H1 (cell line): Measurements from ENCODE around the gene PLD6. TPM values are rescaled to one million over a fixed set of nuclear protein-coding genes. Genes with fewer than 3 reads are reported as not detected.

Experiments used
- CTCF ChIA-PET: fragments of 300-600 bp; sonication (Branson Sonifier 250); formaldehyde crosslinking; loops from one replicate; lab custom pipeline; 2021; ENCODE audit not compliant: partially characterized antibody; lab: Charles Lee
- POLR2A ChIA-PET: fragments of 300-600 bp; sonication (Branson Sonifier 250); formaldehyde crosslinking; loops from one replicate; lab custom pipeline; 2021; ENCODE audit warnings: inconsistent platforms; ENCODE audit not compliant: partially characterized antibody; lab: Charles Lee
- DNase-seq, 2 experiments: peaks; one replicate each; pipeline versions ENCODE4 v3.0.0 to v3.0.0-alpha.2; 2010 to 2022; ENCODE audit warnings: low spot score in 2 of 2, low read depth in 1 of 2, mixed read lengths in 1 of 2
- FAIRE-seq: peaks from 2 replicates; lab custom pipeline; 2011; peaks lifted over from hg19 to GRCh38; lab: Jason Lieb, UNC
- H2AFZ ChIP-seq: 2 replicates; pipeline ENCODE4 v1.8.1; 2012; ENCODE audit warnings: low read length, inconsistent platforms
- H2AK5ac ChIP-seq: 2 replicates; pipeline ENCODE4 v1.6.1; 2013; ENCODE audit warnings: low read depth, low read length
- H2BK120ac ChIP-seq: replicated peaks from 2 replicates; pipeline ENCODE3; 2013; ENCODE audit warnings: low read depth, low read length, inconsistent platforms
- H2BK12ac ChIP-seq: 2 replicates; pipeline ENCODE4 v1.6.1; 2013; ENCODE audit warnings: low read depth, low read length
- H2BK15ac ChIP-seq: 2 replicates; pipeline ENCODE4 v1.6.1; 2013; ENCODE audit warnings: low read length
- H2BK20ac ChIP-seq: 2 replicates; pipeline ENCODE4 v1.6.1; 2013; ENCODE audit warnings: low read length
- H2BK5ac ChIP-seq: 2 replicates; pipeline ENCODE4 v1.6.1; 2013; ENCODE audit warnings: low read depth, low read length
- H3K14ac ChIP-seq: 2 replicates; pipeline ENCODE4 v1.6.1; 2013; ENCODE audit warnings: inconsistent platforms; ENCODE audit not compliant: insufficient read length
- H3K18ac ChIP-seq: 2 replicates; pipeline ENCODE4 v1.6.1; 2013; ENCODE audit warnings: low read length; ENCODE audit errors: extremely low read depth
- H3K23ac ChIP-seq: 2 replicates; pipeline ENCODE4 v1.6.1; 2013; ENCODE audit warnings: inconsistent platforms; ENCODE audit not compliant: insufficient read length
- H3K23me2 ChIP-seq: 2 replicates; pipeline ENCODE4 v1.6.1; 2013; ENCODE audit warnings: low read depth, low read length
- H3K27ac ChIP-seq: 2 replicates; pipeline ENCODE4 v1.6.1; 2011; ENCODE audit warnings: low read depth, low read length, inconsistent platforms
- H3K27me3 ChIP-seq, 4 experiments: replicated peaks in 1 of 4; 1 replicate in 1 of 4; 2 replicates in 3 of 4; pipeline versions ENCODE4 v1.6.1 to v1.8.1; 2011 to 2013; ENCODE audit warnings: low read length in 3 of 4, mild to moderate bottlenecking in 3 of 4, inconsistent platforms in 2 of 4, mixed read lengths in 2 of 4, moderate library complexity in 1 of 4; ENCODE audit not compliant: control insufficient read depth in 3 of 4, insufficient read depth in 3 of 4; ENCODE audit errors: extremely low read depth in 1 of 4
- H3K36me3 ChIP-seq, 4 experiments: 2 replicates each; pipeline versions ENCODE4 v1.6.1 to v1.8.1; 2011 to 2013; ENCODE audit warnings: mild to moderate bottlenecking in 4 of 4, low read length in 3 of 4, moderate library complexity in 2 of 4, control low read depth in 1 of 4, inconsistent platforms in 1 of 4; ENCODE audit not compliant: insufficient read depth in 4 of 4, control insufficient read depth in 2 of 4
- H3K4ac ChIP-seq: replicated peaks from 2 replicates; pipeline ENCODE3; 2013; ENCODE audit warnings: low read length, low read depth, mixed read lengths, inconsistent platforms; ENCODE audit not compliant: insufficient read length
- H3K4me1 ChIP-seq, 4 experiments: replicated peaks in 1 of 4; 1 replicate in 1 of 4; 2 replicates in 3 of 4; pipeline versions ENCODE4 v1.6.1 to v1.8.1; 2011 to 2013; ENCODE audit warnings: low read length in 3 of 4, inconsistent platforms in 2 of 4, mixed read lengths in 1 of 4; ENCODE audit not compliant: insufficient read depth in 4 of 4, control insufficient read depth in 3 of 4
- H3K4me2 ChIP-seq, 2 experiments: 2 replicates each; pipeline versions ENCODE4 v1.6.1 to v1.8.1; 2011 to 2013; ENCODE audit warnings: low read depth in 2 of 2, low read length in 2 of 2, control low read depth in 1 of 2, inconsistent platforms in 1 of 2, mild to moderate bottlenecking in 1 of 2; ENCODE audit not compliant: insufficient read depth in 1 of 2
- H3K4me3 ChIP-seq, 4 experiments: fragments of 200-600, 300-600 bp in 1 of 4; sonication (generic), shearing (Covaris generic), sonication (Bioruptor Twin) in 1 of 4; 2 replicates each; pipeline versions ENCODE4 v1.5.1 to v1.8.1; 2011 to 2016; ENCODE audit warnings: low read length in 4 of 4, low read depth in 3 of 4, control low read depth in 2 of 4, inconsistent platforms in 2 of 4, mild to moderate bottlenecking in 2 of 4, mixed read lengths in 1 of 4, moderate library complexity in 1 of 4; ENCODE audit not compliant: insufficient read depth in 2 of 4; ENCODE audit errors: extremely low read depth in 1 of 4
- H3K56ac ChIP-seq: replicated peaks from 2 replicates; pipeline ENCODE3; 2013; ENCODE audit warnings: low read depth, mild to moderate bottlenecking, mixed read lengths, low read length, inconsistent platforms; ENCODE audit not compliant: insufficient read length
- H3K79me1 ChIP-seq: 2 replicates; pipeline ENCODE4 v1.6.1; 2013; ENCODE audit warnings: low read depth, low read length, control low read depth
- H3K79me2 ChIP-seq, 2 experiments: 2 replicates each; pipeline versions ENCODE4 v1.6.1 to v1.8.1; 2012 to 2013; ENCODE audit warnings: low read length in 2 of 2, mild to moderate bottlenecking in 2 of 2, inconsistent platforms in 1 of 2; ENCODE audit not compliant: insufficient read depth in 2 of 2, control insufficient read depth in 1 of 2
- H3K9ac ChIP-seq, 4 experiments: replicated peaks in 1 of 4; 1 replicate in 1 of 4; 2 replicates in 3 of 4; pipeline versions ENCODE4 v1.6.1 to v1.8.1; 2011 to 2013; ENCODE audit warnings: low read depth in 3 of 4, low read length in 3 of 4, control low read depth in 2 of 4, mild to moderate bottlenecking in 2 of 4, moderate library complexity in 2 of 4, inconsistent platforms in 1 of 4; ENCODE audit errors: extremely low read depth in 1 of 4
- H3K9me3 ChIP-seq, 2 experiments: 2 replicates each; pipeline versions ENCODE4 v1.6.1 to v1.8.1; 2012 to 2013; ENCODE audit warnings: mild to moderate bottlenecking in 2 of 2, moderate library complexity in 2 of 2, control low read depth in 1 of 2, inconsistent platforms in 1 of 2, low read depth in 1 of 2, low read length in 1 of 2, mixed read lengths in 1 of 2; ENCODE audit not compliant: insufficient read depth in 2 of 2
- H4K20me1 ChIP-seq, 2 experiments: replicated peaks in 1 of 2; 2 replicates each; pipeline versions ENCODE3 to v1.8.1; 2011 to 2013; ENCODE audit warnings: inconsistent platforms in 2 of 2, low read length in 2 of 2, mild to moderate bottlenecking in 1 of 2; ENCODE audit not compliant: insufficient read depth in 2 of 2, control insufficient read depth in 1 of 2
- H4K5ac ChIP-seq: 2 replicates; pipeline ENCODE4 v1.6.1; 2013; ENCODE audit warnings: low read length, low read depth, mixed read lengths, inconsistent platforms; ENCODE audit not compliant: insufficient read length
- H4K8ac ChIP-seq: 2 replicates; pipeline ENCODE4 v1.8.0; 2013; ENCODE audit warnings: mild to moderate bottlenecking, moderate library complexity, low read length, inconsistent platforms; ENCODE audit not compliant: insufficient read depth; ENCODE audit errors: extremely low read depth
- H4K91ac ChIP-seq: replicated peaks from 2 replicates; pipeline ENCODE3; 2013; ENCODE audit warnings: low read length, mixed read lengths, inconsistent platforms; ENCODE audit not compliant: insufficient read length
- BACH1 ChIP-seq: IDR thresholded peaks from 2 replicates; pipeline ENCODE4 v1.6.1; 2012; ENCODE audit warnings: low read length, improper control_type of control experiment
- CEBPB ChIP-seq: IDR thresholded peaks from 2 replicates; pipeline ENCODE4 v1.6.1; 2012; ENCODE audit warnings: low read depth, low read length
- CHD1 ChIP-seq: IDR thresholded peaks from 2 replicates; pipeline ENCODE4 v1.6.1; 2012; ENCODE audit warnings: low read depth, low read length, improper control_type of control experiment
- EGR1 ChIP-seq: IDR thresholded peaks from 2 replicates; pipeline ENCODE4 v1.6.1; 2011; ENCODE audit warnings: low read depth, low read length, borderline replicate concordance
- EZH2 ChIP-seq: fragments of 200-600 bp; sonication (generic); IDR thresholded peaks from 2 replicates; pipeline ENCODE4 v1.7.1; 2012; ENCODE audit warnings: low read depth, mild to moderate bottlenecking, moderate library complexity, low read length, inconsistent platforms; ENCODE audit not compliant: severe bottlenecking
- GABPA ChIP-seq: IDR thresholded peaks from 2 replicates; pipeline ENCODE4 v1.6.1; 2011; ENCODE audit warnings: mild to moderate bottlenecking, low read length, moderate library complexity, borderline replicate concordance; ENCODE audit not compliant: insufficient read depth
- JUN ChIP-seq: IDR thresholded peaks from 2 replicates; pipeline ENCODE4 v1.6.1; 2011; ENCODE audit warnings: low read depth, mild to moderate bottlenecking, improper control_type of control experiment, low read length
- RBBP5 ChIP-seq: IDR thresholded peaks from 2 replicates; pipeline ENCODE4 v1.7.1; 2012; ENCODE audit warnings: low read depth, mild to moderate bottlenecking, inconsistent platforms, low read length, moderate library complexity, borderline replicate concordance
- RXRA ChIP-seq: IDR thresholded peaks from 2 replicates; pipeline ENCODE4 v1.6.1; 2011; ENCODE audit warnings: low read depth, mild to moderate bottlenecking, low read length, moderate library complexity; ENCODE audit not compliant: insufficient read depth
- SUZ12 ChIP-seq: fragments of 200-600 bp; sonication (generic); IDR thresholded peaks from 2 replicates; pipeline ENCODE4 v1.6.1; 2012; ENCODE audit warnings: mild to moderate bottlenecking, inconsistent platforms, low read length, moderate library complexity, mixed read lengths
- TAF1 ChIP-seq: IDR thresholded peaks from 2 replicates; pipeline ENCODE4 v1.6.1; 2011; ENCODE audit warnings: mild to moderate bottlenecking, low read depth, low read length
- WGBS, 2 experiments: shearing (Covaris generic) in 1 of 2; methylation state at CpG; one replicate each; pipeline versions ENCODE4 v1.1.6 to v1.1.7; 2013 to 2015; ENCODE audit warnings: low lambda C conversion rate in 2 of 2, mixed read lengths in 2 of 2, inconsistent platforms in 1 of 2, low coverage in 1 of 2, missing lambda C conversion rate in 1 of 2; ENCODE audit not compliant: insufficient replicate concordance in 2 of 2, insufficient coverage in 1 of 2, insufficient read length in 1 of 2; ENCODE audit errors: extremely low coverage in 1 of 2, missing lambda C conversion rate in 1 of 2; 5-methylcytosine and 5-hydroxymethylcytosine counted together
- polyA plus RNA-seq, 7 experiments: library from polyadenylated mRNA; depleted of rRNA in 3 of 7; stranded (reverse) in 5 of 7; unstranded in 2 of 7; fragments of >200 nt in 5 of 7; fragments of 200-250 nt in 2 of 7; gene quantifications; 1 replicate in 5 of 7; 2 replicates in 1 of 7; 4 replicates in 1 of 7; pipeline versions ENCODE4 v1.2.1 to v1.2.3, GENCODE V29; 2011 to 2013; ENCODE audit warnings: missing spikeins in 2 of 7, mixed read lengths in 2 of 7
- total RNA-seq: library from RNA; stranded (reverse); fragmentation: NEBNext Ultra II Directional; extraction: Animal tissue kit (Norgen Biotek cat#: 25700); gene quantifications from 2 replicates; pipeline ENCODE4 v1.2.1, GENCODE V29; 2021

PLD6 gene
- total and polyA plus RNA-seq, 2 of the 8 experiments (the other 6 are each of a cell fraction or from before 2014, with no cell fraction given), result 0.20 to 0.22 TPM

DNA sequence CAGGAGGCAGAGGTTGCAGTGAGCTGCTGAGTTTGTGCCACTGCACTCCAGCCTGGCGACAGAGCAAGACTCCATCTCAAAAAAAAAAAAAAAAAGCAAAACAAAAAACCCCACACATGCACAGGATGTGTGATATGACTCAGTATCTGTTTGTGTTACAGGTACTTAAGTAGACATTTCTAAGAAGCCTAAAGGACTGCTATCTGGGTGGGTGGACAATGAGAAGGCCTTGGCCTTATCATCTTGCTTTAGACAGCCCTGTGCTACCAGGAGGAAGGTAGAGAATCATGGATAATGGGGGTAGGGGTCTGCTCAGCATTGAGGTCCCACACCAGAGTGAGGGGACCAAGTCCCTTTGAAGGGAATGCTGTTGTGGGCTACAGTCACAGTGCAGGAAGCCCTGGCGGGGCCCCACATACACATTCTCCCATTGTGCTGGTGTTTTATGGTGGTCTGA is 26.7 kb downstream of the PLD6 start:
- no peak overlapping the region for H2BK120ac ChIP-seq
- no peaks in the 10 kb centered on the region for H3K4me1 ChIP-seq
- H3K18ac ChIP-seq, result no peak overlapping the region
- H2BK20ac ChIP-seq, result no peak overlapping the region
- no peak overlapping the region for H2AK5ac ChIP-seq
- no peak overlapping the region for H2BK15ac ChIP-seq
- peaks cover 2 to 40% (median 20%) of the 10 kb centered on the region in 4 experiments; a peak in 6 of 8 replicates for H3K36me3 ChIP-seq
- FAIRE-seq (no peak), DNase-seq (no peak)
- H3K56ac ChIP-seq, result no peak overlapping the region
- H2BK12ac ChIP-seq, result no peak overlapping the region
- no peak overlapping the region for H4K5ac ChIP-seq
- no peak overlapping the region for H3K27ac ChIP-seq
- POLR2A ChIA-PET, result no interaction called here
- H4K8ac ChIP-seq, result no peak overlapping the region
- H3K9me3 ChIP-seq, result no peaks in the 10 kb centered on the region
- H3K27me3 ChIP-seq, result no peaks in the 10 kb centered on the region
- WGBS, 2 experiments, result 100% methylated on average over 2 of the region's 2 CpGs; no CpG with 5 or more reads in 1 of the 2 experiments
- H3K23me2 ChIP-seq, result no peaks in the 10 kb centered on the region
- H3K23ac ChIP-seq, result no peak overlapping the region
- TF ChIP-seq EZH2 (no peak), CHD1 (no peak), BACH1 (no peak), RXRA (no peak), GABPA (no peak), JUN (no peak), TAF1 (no peak), RBBP5 (no peak), EGR1 (no peak), SUZ12 (no peak), CEBPB (no peak)
- TF ChIP-seq, all 59 proteins: peak for 0
- Histone ChIP-seq H4K20me1 (peaks cover 0 to 13% of the 10 kb centered on the region in 2 experiments), H3K4me3 (no peak overlapping the region), H3K79me2 (no peaks in the 10 kb centered on the region), H2BK5ac (no peak overlapping the region), H3K79me1 (no peaks in the 10 kb centered on the region), H2AFZ (no peak overlapping the region), H3K9ac (no peak overlapping the region), H3K4ac (no peak overlapping the region), H4K91ac (no peak overlapping the region), H3K14ac (no peak overlapping the region), H3K4me2 (no peak overlapping the region)
- CTCF ChIA-PET, result interaction anchor here (0.8 kb wide), 1 partner anchor 10 kb away, joined by 3 read pairs; no protein-coding TSS in a partner anchor
